HCT116 (cell line): ENCODE results near the gene TH. TPM values are rescaled to one million over a fixed set of nuclear protein-coding genes. Genes with fewer than 3 reads are reported as not detected.

ENCODE experiments used
- ATAC-seq: fragments of 200-7000 bp; cut with Tn5 transposase; 2 replicates; pipeline ENCODE4 v1.9.1; 2020; ENCODE audit warnings: mild to moderate bottlenecking, moderate library complexity
- BruUV-seq: library from RNA; stranded (reverse); fragments of 400-500 nt; replicated peaks from 2 replicates; lab custom pipeline; 2021; lab: Mats Ljungman, UMichigan
- CTCF ChIA-PET: fragments of 300-600 bp; sonication (Branson Sonifier 250); formaldehyde crosslinking; loops from one replicate; lab custom pipeline; 2021; ENCODE audit warnings: antibody characterized with exemption; lab: Charles Lee
- POLR2A ChIA-PET: fragments of 300-600, 350-600 bp; sonication (Branson Sonifier 250); formaldehyde crosslinking; loops from one replicate; lab custom pipeline; 2021; ENCODE audit warnings: antibody characterized with exemption; lab: Charles Lee
- RAD21 ChIA-PET, 2 experiments: fragments of 300-600 bp; sonication (Branson Sonifier 250); formaldehyde crosslinking; loops; one replicate each; lab custom pipeline; 2023; ENCODE audit warnings: low total read pairs in 2 of 2; ENCODE audit not compliant: uncharacterized antibody in 2 of 2, unreplicated experiment in 2 of 2, low non-redundant PET in 1 of 2; lab: Charles Lee
- DNase-seq: peaks from one replicate; pipeline ENCODE4 v3.0.0-alpha.2; 2010; ENCODE audit warnings: low read depth, low spot score
- H2AFZ ChIP-seq: fragments of 200-600 bp; shearing (Covaris generic), sonication (generic); 2 replicates; pipeline ENCODE4 v1.6.1; 2017; ENCODE audit warnings: low read depth, mixed run types, mixed read lengths, antibody characterized with exemption, low read length; ENCODE audit not compliant: poor library complexity, severe bottlenecking
- H3K27ac ChIP-seq: 2 replicates; pipeline ENCODE4 v1.5.1; 2012; ENCODE audit warnings: low read depth, low read length
- H3K27me3 ChIP-seq: fragments of 200-600 bp; sonication (generic); 2 replicates; pipeline ENCODE4 v1.6.1; 2016; ENCODE audit warnings: mixed run types, low read length, mixed read lengths; ENCODE audit not compliant: insufficient read depth
- H3K36me3 ChIP-seq, 2 experiments: fragments of 200-500 bp in 1 of 2; fragments of 200-600 bp in 1 of 2; sonication (Bioruptor generic) in 1 of 2; sonication (generic) in 1 of 2; 2 replicates each; pipeline versions ENCODE4 v1.5.1 to v1.6.1; 2014 to 2016; ENCODE audit warnings: low read length in 2 of 2, inconsistent platforms in 1 of 2, mixed read lengths in 1 of 2, mixed run types in 1 of 2; ENCODE audit not compliant: insufficient read depth in 2 of 2, control insufficient read depth in 1 of 2
- H3K4me1 ChIP-seq, 2 experiments: fragments of 200-600 bp in 1 of 2; sonication (generic) in 1 of 2; 2 replicates each; pipeline versions ENCODE4 v1.5.1 to v1.6.1; 2012 to 2017; ENCODE audit warnings: low read length in 2 of 2, inconsistent platforms in 1 of 2, mild to moderate bottlenecking in 1 of 2, mixed read lengths in 1 of 2, mixed run types in 1 of 2, moderate library complexity in 1 of 2; ENCODE audit not compliant: insufficient read depth in 2 of 2, control insufficient read depth in 1 of 2
- H3K4me2 ChIP-seq: fragments of 200-600 bp; sonication (generic); 2 replicates; pipeline ENCODE4 v1.6.1; 2017; ENCODE audit warnings: mixed run types, low read length, mixed read lengths
- H3K4me3 ChIP-seq, 2 experiments: fragments of 200-600 bp in 1 of 2; sonication (generic) in 1 of 2; replicated peaks in 1 of 2; 2 replicates each; pipeline ENCODE4 v1.5.1; 2011 to 2016; ENCODE audit warnings: low read length in 2 of 2, control low read depth in 1 of 2, low read depth in 1 of 2, mild to moderate bottlenecking in 1 of 2, mixed read lengths in 1 of 2, mixed run types in 1 of 2
- H3K79me2 ChIP-seq: fragments of 200-600 bp; sonication (generic); 2 replicates; pipeline ENCODE4 v1.6.1; 2017; ENCODE audit warnings: mild to moderate bottlenecking, mixed run types, low read length, moderate library complexity, mixed read lengths; ENCODE audit not compliant: insufficient read depth
- H3K9ac ChIP-seq: fragments of 200-600 bp; sonication (generic); 2 replicates; pipeline ENCODE4 v1.6.1; 2016; ENCODE audit warnings: low read length, mixed read lengths
- H3K9me2 ChIP-seq: fragments of 200-600 bp; sonication (generic), shearing (Covaris generic); 2 replicates; pipeline ENCODE4 v1.6.1; 2017; ENCODE audit warnings: mixed run types, mild to moderate bottlenecking, moderate library complexity; ENCODE audit not compliant: insufficient read depth
- H3K9me3 ChIP-seq, 2 experiments: fragments of 200-500 bp in 1 of 2; fragments of 200-600 bp in 1 of 2; sonication (Bioruptor generic) in 1 of 2; sonication (generic) in 1 of 2; 2 replicates each; pipeline ENCODE4 v1.6.1; 2014 to 2017; ENCODE audit warnings: low read length in 2 of 2, mixed read lengths in 2 of 2, inconsistent platforms in 1 of 2, low read depth in 1 of 2, mild to moderate bottlenecking in 1 of 2, mixed run types in 1 of 2, moderate library complexity in 1 of 2; ENCODE audit not compliant: control insufficient read depth in 1 of 2, insufficient read depth in 1 of 2
- H4K20me1 ChIP-seq: fragments of 200-600 bp; sonication (generic), shearing (Covaris generic); 2 replicates; pipeline ENCODE4 v1.6.1; 2017; ENCODE audit warnings: mixed run types, mild to moderate bottlenecking, moderate library complexity; ENCODE audit not compliant: insufficient read depth
- CBX3 ChIP-seq: IDR thresholded peaks from 2 replicates; pipeline ENCODE4 v1.6.1; 2012; ENCODE audit warnings: low read depth
- EGR1 ChIP-seq: IDR thresholded peaks from 2 replicates; pipeline ENCODE4 v1.6.1; 2012; ENCODE audit warnings: low read depth
- EZH2 ChIP-seq: fragments of 200-600 bp; sonication (generic); IDR thresholded peaks from 2 replicates; pipeline ENCODE4 v1.6.1; 2017; ENCODE audit warnings: antibody characterized with exemption, mixed run types
- EZH2phosphoT487 ChIP-seq: fragments of 200-600 bp; IDR thresholded peaks from 2 replicates; pipeline ENCODE4 v1.6.1; 2018; ENCODE audit warnings: antibody characterized with exemption, borderline replicate concordance
- POLR2A ChIP-seq: IDR thresholded peaks from 2 replicates; pipeline ENCODE4 v1.7.0; 2011; ENCODE audit warnings: borderline replicate concordance; ENCODE audit not compliant: insufficient read depth, insufficient read length; ENCODE audit errors: extremely low read depth
- POLR2AphosphoS5 ChIP-seq: IDR thresholded peaks from 2 replicates; pipeline ENCODE4 v1.6.1; 2011; ENCODE audit warnings: mild to moderate bottlenecking, low read depth, low read length, moderate library complexity
- RAD21 ChIP-seq: IDR thresholded peaks from 2 replicates; pipeline ENCODE4 v1.6.1; 2012; ENCODE audit warnings: low read depth, mild to moderate bottlenecking
- SP1 ChIP-seq: IDR thresholded peaks from 2 replicates; pipeline ENCODE4 v1.6.1; 2012; ENCODE audit warnings: low read depth
- SRF ChIP-seq: IDR thresholded peaks from 2 replicates; pipeline ENCODE4 v1.6.1; 2012; ENCODE audit warnings: low read depth
- TCF7L2 ChIP-seq: IDR thresholded peaks from 2 replicates; pipeline ENCODE4 v1.7.0; 2011; ENCODE audit warnings: borderline replicate concordance, inconsistent platforms; ENCODE audit not compliant: insufficient read depth, insufficient read length; ENCODE audit errors: extremely low read depth
- ZNF274 ChIP-seq: fragments of 200-500 bp; sonication (Bioruptor generic); IDR thresholded peaks from 2 replicates; pipeline ENCODE4 v1.6.1; 2014; ENCODE audit warnings: mild to moderate bottlenecking, low read depth, low read length, inconsistent platforms
- intact Hi-C: fragments of 100-400 bp; cut with micrococcal nuclease; formaldehyde crosslinking; loops from 2 replicates; pipeline ENCODE4 v1.10.0; 2022
- total RNA-seq: library from RNA; stranded (reverse); gene quantifications from one replicate; pipeline ENCODE4 v1.2.1, GENCODE V29; 2021; ENCODE audit not compliant: unreplicated experiment
- TF ChIP-seq, protein P1 (sequence below): IDR thresholded peaks from 2 replicates; pipeline ENCODE4 v1.6.1; 2012
- TF ChIP-seq, protein P2 (sequence below): IDR thresholded peaks from 2 replicates; pipeline ENCODE4 v1.6.1; 2012
- TF ChIP-seq, protein P3 (sequence below): IDR thresholded peaks from 2 replicates; pipeline ENCODE4 v1.6.1; 2011; ENCODE audit warnings: mild to moderate bottlenecking, low read length, moderate library complexity; ENCODE audit not compliant: insufficient replicate concordance; ENCODE audit errors: extremely low read depth

Gene TH
- total RNA-seq, 1 experiment from 2014 or later: not detected

DNA sequence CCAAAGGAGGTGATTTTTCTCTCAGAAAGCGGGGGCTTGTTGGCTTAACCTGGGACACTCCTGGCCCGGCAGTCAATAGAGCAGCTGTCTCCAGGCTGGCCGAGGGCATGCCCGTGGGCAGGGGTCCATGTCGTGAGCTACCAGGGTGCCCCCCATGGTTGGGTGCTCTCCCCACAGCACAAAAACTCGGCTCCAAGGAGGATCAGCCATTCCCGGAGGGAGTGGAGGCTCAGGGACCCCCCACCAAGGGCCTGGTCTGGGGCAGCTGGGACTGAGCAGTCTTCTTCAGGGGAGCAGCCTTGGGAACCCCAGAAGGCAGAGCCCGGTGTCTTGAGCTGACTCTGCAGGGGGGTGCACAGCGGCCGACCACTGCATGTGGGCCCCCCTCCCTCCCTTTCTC is 20.8 kb upstream of the TH start:
- RAD21 ChIA-PET: no interaction called here
- Histone ChIP-seq H3K4me3 (no peak overlapping the region), H3K79me2 (no peaks in the 10 kb centered on the region), H3K9ac (no peak overlapping the region), H3K9me3 (no peaks in the 10 kb centered on the region), H3K27me3 (no peaks in the 10 kb centered on the region), H3K4me1 (peaks cover 0 to 12% of the 10 kb centered on the region in 2 experiments; a peak in 1 of 4 replicates), H3K36me3 (no peaks in the 10 kb centered on the region), H3K4me2 (no peak overlapping the region), H3K9me2 (no peaks in the 10 kb centered on the region), H4K20me1 (no peaks in the 10 kb centered on the region), H3K27ac (no peak overlapping the region), H2AFZ (no peak overlapping the region)
- BruUV-seq: no TSS peak
- intact Hi-C loops: loop anchor here (10.0 kb wide), 1 partner anchor 342 kb away; no protein-coding TSS in a partner anchor
- TF ChIP-seq SP1 (no peak), TCF7L2 (no peak), EZH2phosphoT487 (no peak), EZH2 (no peak), RAD21 (no peak), POLR2A (no peak), ZNF274 (no peak)
- TF ChIP-seq, protein P1, sequence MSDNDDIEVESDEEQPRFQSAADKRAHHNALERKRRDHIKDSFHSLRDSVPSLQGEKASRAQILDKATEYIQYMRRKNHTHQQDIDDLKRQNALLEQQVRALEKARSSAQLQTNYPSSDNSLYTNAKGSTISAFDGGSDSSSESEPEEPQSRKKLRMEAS: no peak
- TF ChIP-seq, protein P2, sequence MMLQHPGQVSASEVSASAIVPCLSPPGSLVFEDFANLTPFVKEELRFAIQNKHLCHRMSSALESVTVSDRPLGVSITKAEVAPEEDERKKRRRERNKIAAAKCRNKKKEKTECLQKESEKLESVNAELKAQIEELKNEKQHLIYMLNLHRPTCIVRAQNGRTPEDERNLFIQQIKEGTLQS: no peak
- CTCF ChIA-PET: interaction anchor here (2.8 kb wide), 1 partner anchor 228 kb away, joined by 15 read pairs; no protein-coding TSS in a partner anchor
- ATAC-seq (no peak), DNase-seq (no peak)
- POLR2A ChIA-PET: no interaction called here

DNA sequence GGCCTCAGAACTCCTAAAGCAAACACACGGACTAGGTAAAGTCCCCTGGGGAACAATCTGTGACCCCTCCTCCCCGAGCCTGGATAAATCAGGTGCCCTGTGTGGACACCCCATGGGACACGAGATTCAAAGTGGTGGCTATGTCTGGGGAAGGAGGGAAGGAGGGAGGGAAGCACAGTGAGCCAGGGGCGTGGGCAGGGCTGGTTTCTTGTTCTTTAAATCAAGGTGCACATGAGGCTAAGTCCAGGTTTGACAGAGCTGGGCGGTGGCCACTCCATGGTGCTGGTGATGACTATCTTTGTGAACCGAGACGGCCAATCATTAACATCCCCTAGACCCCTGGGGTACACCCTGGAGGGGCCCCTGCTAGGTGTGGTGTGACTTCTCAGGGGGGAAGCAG is 20.3 kb upstream of the TH start:
- H3K4me2 ChIP-seq: no peak overlapping the region
- no peaks in the 10 kb centered on the region for H3K27me3 ChIP-seq
- RAD21 ChIA-PET: no interaction called here
- H3K9ac ChIP-seq: no peak overlapping the region
- H4K20me1 ChIP-seq: no peaks in the 10 kb centered on the region
- TF ChIP-seq EZH2: no peak
- TF ChIP-seq SRF: no peak
- no peak for TF ChIP-seq EGR1
- TF ChIP-seq, protein P3, sequence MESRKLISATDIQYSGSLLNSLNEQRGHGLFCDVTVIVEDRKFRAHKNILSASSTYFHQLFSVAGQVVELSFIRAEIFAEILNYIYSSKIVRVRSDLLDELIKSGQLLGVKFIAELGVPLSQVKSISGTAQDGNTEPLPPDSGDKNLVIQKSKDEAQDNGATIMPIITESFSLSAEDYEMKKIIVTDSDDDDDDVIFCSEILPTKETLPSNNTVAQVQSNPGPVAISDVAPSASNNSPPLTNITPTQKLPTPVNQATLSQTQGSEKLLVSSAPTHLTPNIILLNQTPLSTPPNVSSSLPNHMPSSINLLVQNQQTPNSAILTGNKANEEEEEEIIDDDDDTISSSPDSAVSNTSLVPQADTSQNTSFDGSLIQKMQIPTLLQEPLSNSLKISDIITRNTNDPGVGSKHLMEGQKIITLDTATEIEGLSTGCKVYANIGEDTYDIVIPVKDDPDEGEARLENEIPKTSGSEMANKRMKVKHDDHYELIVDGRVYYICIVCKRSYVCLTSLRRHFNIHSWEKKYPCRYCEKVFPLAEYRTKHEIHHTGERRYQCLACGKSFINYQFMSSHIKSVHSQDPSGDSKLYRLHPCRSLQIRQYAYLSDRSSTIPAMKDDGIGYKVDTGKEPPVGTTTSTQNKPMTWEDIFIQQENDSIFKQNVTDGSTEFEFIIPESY: no peak
- TF ChIP-seq CBX3: no peak
- TF ChIP-seq POLR2AphosphoS5: no peak
- TF ChIP-seq, all 23 proteins: peak for 0
- no peak overlapping the region for H3K4me3 ChIP-seq
- CTCF ChIA-PET: no interaction called here
- ATAC-seq (no peak), DNase-seq (no peak)
- BruUV-seq: no TSS peak
- no peaks in the 10 kb centered on the region for H3K9me3 ChIP-seq
- peaks cover 0 to 14% of the 10 kb centered on the region in 2 experiments; a peak in 1 of 4 replicates for H3K4me1 ChIP-seq
- no peak overlapping the region for H2AFZ ChIP-seq
- intact Hi-C loops: loop anchor here (10.0 kb wide), 1 partner anchor 343 kb away; no protein-coding TSS in a partner anchor
- H3K36me3 ChIP-seq: no peaks in the 10 kb centered on the region
- no peak overlapping the region for H3K27ac ChIP-seq
- H3K9me2 ChIP-seq: no peaks in the 10 kb centered on the region
- no peaks in the 10 kb centered on the region for H3K79me2 ChIP-seq
- POLR2A ChIA-PET: no interaction called here
